Subcutaneous adipose tissue (tissue), 4 donors: ENCODE results near the gene B3GNT2. TPM values are rescaled to one million over a fixed set of nuclear protein-coding genes. Genes with fewer than 3 reads are reported as not detected.

Experiments used
- total RNA-seq, 4 donors: library from RNA; depleted of rRNA; stranded (reverse); fragments of >200 nt; gene quantifications; one replicate each; pipeline ENCODE4 v1.1.0, GENCODE V29; 2016
- TF ChIP-seq, protein P1 (sequence below): fragments of 450-650 bp; IDR thresholded peaks from one replicate; pipeline ENCODE4 v1.5.1; 2016; ENCODE audit warnings: low read depth, mild to moderate bottlenecking, control low read depth, antibody characterized with exemption, moderate library complexity

B3GNT2 gene
- total RNA-seq, 4 donors from 2014 or later: 13.9 to 35.0 (median 19.8) TPM

DNA sequence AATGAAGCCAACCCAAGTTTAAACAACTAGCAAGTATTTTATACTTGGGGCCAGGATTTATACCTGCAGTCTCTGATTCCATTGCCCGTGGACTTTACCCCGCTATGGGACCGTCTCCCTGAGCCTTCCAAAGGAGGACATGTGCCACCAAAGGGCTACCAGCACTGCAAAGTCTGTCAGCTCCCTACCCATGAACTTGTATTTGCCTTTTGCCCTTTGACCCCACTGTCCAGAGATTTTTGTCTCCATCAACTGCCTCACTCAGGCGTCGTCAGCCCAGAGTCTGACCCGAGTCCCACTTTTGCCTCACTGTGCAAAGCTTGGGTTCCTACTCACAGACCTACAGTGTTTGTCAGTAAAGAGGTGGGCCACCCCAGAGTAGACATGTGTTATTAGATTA, 40.6 kb downstream of the B3GNT2 start:
- TF ChIP-seq, protein P1, sequence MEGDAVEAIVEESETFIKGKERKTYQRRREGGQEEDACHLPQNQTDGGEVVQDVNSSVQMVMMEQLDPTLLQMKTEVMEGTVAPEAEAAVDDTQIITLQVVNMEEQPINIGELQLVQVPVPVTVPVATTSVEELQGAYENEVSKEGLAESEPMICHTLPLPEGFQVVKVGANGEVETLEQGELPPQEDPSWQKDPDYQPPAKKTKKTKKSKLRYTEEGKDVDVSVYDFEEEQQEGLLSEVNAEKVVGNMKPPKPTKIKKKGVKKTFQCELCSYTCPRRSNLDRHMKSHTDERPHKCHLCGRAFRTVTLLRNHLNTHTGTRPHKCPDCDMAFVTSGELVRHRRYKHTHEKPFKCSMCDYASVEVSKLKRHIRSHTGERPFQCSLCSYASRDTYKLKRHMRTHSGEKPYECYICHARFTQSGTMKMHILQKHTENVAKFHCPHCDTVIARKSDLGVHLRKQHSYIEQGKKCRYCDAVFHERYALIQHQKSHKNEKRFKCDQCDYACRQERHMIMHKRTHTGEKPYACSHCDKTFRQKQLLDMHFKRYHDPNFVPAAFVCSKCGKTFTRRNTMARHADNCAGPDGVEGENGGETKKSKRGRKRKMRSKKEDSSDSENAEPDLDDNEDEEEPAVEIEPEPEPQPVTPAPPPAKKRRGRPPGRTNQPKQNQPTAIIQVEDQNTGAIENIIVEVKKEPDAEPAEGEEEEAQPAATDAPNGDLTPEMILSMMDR: no peak

- TF ChIP-seq, protein P1: no peak
Measured at GRCh38 chr2:62238236-62238635, 42.3 kb downstream of the B3GNT2 start.

- TF ChIP-seq, protein P1: no peak
Measured at GRCh38 chr2:62240546-62240945, 44.6 kb downstream of the B3GNT2 start.

DNA sequence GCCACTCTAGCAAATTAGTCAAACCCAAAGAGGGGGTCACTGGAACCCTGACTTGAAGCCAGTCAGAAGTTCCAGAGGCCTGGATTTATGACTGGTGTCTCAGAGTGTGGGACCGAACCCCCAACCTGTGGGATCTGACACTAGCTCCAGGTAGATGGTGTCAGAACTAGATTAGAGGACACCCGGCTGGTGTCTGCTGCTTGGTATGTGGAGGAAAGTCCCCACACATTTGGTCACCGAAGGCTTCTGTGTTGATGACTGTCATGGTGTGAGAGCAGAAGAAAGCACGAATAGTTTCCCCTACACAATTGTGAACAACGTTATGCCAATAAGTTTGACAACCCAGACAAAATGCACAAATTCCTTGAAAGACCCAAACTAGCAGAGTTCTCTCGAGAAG, 48.1 kb downstream of the B3GNT2 start:
- TF ChIP-seq, protein P1: no peak

DNA sequence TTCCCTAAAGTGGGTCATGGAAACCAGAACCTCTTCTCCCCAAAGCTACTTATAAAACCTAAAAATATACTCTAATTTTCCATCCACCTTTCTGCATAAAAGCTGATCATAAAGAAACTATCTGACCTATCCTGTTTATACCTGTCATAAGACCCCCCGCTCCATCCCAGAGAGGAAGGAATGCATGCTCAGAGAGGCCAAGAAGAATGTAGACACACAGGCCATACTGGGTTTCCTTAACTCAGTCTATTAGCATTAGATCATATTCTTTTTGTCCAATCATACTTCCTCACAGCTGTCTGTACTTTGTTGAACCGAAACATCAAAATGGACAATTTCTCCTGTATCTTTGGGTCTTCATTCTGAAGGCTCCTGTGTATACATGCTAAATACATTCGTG, 52.3 kb downstream of the B3GNT2 start:
- TF ChIP-seq, protein P1: no peak

DNA sequence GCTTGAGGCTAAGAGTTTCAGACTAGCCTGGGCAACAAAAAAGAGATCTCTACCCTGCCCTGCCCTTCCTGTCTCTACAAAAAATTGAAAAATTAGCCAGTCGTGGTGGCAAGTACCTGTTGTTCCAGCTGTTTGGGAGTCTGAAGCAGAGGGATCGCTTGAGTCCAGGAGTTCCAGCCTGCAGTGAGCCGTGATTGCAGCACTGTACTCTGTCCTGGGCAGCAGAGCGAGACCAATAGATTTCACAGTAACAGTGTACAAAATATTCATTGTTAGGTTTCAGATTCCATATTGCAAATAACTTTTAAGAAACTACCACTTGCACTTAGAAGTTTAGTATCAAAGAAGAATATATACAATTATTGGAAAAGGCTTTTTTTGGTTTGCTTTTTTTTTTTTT, 54.3 kb downstream of the B3GNT2 start:
- TF ChIP-seq, protein P1: no peak

GRCh38 chr2:62254424-62255266, 58.7 kb downstream of the B3GNT2 start:
- TF ChIP-seq, protein P1: no peak
